SU-DHL-6 (cell line): ENCODE data around the gene PDE4D.
"Not testable (repeated sequence)": the region's sequence is repeated elsewhere in the genome, so short reads cannot be mapped to it uniquely, and the experiment has no call there.

Experiments
- H2AFZ ChIP-seq: fragments of 200-600 bp; sonication (generic); 2 replicates; pipeline ENCODE4 v1.6.1; 2014; ENCODE audit warnings: low read depth, mild to moderate bottlenecking, moderate library complexity, mixed read lengths, antibody characterized with exemption, low read length; ENCODE audit not compliant: severe bottlenecking
- H3F3A ChIP-seq: fragments of 200-600 bp; shearing (Covaris generic); 2 replicates; pipeline ENCODE4 v1.6.0; 2016; ENCODE audit warnings: antibody characterized with exemption, mild to moderate bottlenecking; ENCODE audit not compliant: insufficient read depth
- H3K27ac ChIP-seq: fragments of 200-600 bp; sonication (generic); 2 replicates; pipeline ENCODE4 v1.5.1; 2016; ENCODE audit warnings: low read depth, mild to moderate bottlenecking, low read length, moderate library complexity, mixed read lengths
- H3K27me3 ChIP-seq: fragments of 200-600 bp; sonication (generic), shearing (Covaris generic); 2 replicates; pipeline ENCODE4 v1.6.0; 2014; ENCODE audit warnings: mild to moderate bottlenecking, low read length
- H3K36me3 ChIP-seq: fragments of 200-600 bp; sonication (generic); 2 replicates; pipeline ENCODE4 v1.6.1; 2014; ENCODE audit warnings: mild to moderate bottlenecking, low read length, mixed read lengths
- H3K4me2 ChIP-seq: fragments of 300-600, 200-600 bp; shearing (Covaris generic), sonication (generic); 2 replicates; pipeline ENCODE4 v1.6.0; 2014; ENCODE audit warnings: low read length, low read depth, mild to moderate bottlenecking; ENCODE audit not compliant: poor library complexity, severe bottlenecking
- H3K4me3 ChIP-seq: fragments of 200-600 bp; sonication (generic); 2 replicates; pipeline ENCODE4 v1.5.1; 2014; ENCODE audit warnings: antibody characterized with exemption, low read length, mild to moderate bottlenecking, mixed read lengths; ENCODE audit not compliant: insufficient read depth, poor library complexity, severe bottlenecking
- H3K79me2 ChIP-seq: fragments of 200-600 bp; sonication (generic); 2 replicates; pipeline ENCODE4 v1.6.1; 2014; ENCODE audit warnings: mild to moderate bottlenecking, low read length, moderate library complexity; ENCODE audit not compliant: insufficient read depth
- H3K9ac ChIP-seq: fragments of 200-600 bp; sonication (generic); 2 replicates; pipeline ENCODE4 v1.7.0; 2014; ENCODE audit warnings: mild to moderate bottlenecking, low read length
- H3K9me2 ChIP-seq: fragments of 200-600 bp; sonication (generic); replicated peaks from 2 replicates; pipeline ENCODE4 v1.6.1; 2014; ENCODE audit warnings: low read length; ENCODE audit not compliant: insufficient read depth
- H3K9me3 ChIP-seq: fragments of 200-600 bp; sonication (generic); 2 replicates; pipeline ENCODE4 v1.6.1; 2014; ENCODE audit warnings: low read length, mixed read lengths; ENCODE audit not compliant: insufficient read depth
- H4K20me1 ChIP-seq: fragments of 200-600 bp; sonication (generic); 2 replicates; pipeline ENCODE4 v1.6.1; 2014; ENCODE audit warnings: low read depth, mild to moderate bottlenecking, antibody characterized with exemption, low read length, moderate library complexity, mixed read lengths
- EZH2phosphoT487 ChIP-seq: fragments of 200-600 bp; sonication (generic), shearing (Covaris generic); conservative IDR thresholded peaks from 2 replicates; pipeline ENCODE4 v1.6.1; 2018; ENCODE audit warnings: mild to moderate bottlenecking, antibody characterized with exemption, low read length, moderate library complexity, mixed read lengths
- TF ChIP-seq, protein P1 (sequence below): fragments of 200-600 bp; sonication (generic); IDR thresholded peaks from one replicate; pipeline ENCODE4 v1.5.1; 2017; ENCODE audit warnings: antibody characterized with exemption, mild to moderate bottlenecking, low read length, moderate library complexity; ENCODE audit not compliant: insufficient read depth, poor library complexity, severe bottlenecking

PDE4D gene

DNA sequence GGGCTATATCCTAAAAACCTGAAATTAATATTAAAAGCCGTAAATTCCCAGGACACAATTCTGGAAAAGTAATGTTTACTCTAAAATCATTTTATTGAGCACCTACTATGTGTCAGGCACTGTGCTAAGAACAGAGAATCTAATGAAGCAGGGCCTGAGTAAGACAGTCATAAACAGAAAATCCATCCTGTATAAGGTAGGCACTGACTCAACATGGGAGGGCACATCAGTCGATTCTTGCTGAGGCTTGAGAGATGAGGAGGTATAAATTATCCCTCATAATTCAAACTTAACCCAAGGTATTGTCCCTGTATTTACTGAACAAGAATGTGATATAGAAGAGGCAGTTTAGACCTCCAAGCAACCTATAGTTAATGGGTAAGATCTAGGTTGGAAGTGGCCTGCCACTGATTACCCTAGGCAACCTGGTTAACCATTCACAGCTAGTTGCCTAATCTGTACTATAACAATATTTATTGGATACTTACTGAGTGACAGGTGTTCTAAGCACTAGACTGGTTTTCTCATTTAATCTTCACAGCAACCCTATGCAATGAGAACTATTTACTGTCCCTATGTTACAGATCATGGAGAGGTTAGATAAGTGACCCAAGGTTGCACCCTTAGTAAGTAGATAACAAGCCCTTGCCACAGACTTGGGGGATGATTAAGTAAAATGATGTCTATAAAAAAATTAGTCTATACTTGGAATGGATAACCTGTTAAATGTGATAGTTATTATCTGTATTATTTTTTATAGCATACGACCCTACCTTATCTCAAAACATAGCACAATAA is 317.7 kb downstream of the PDE4D start:
- Histone ChIP-seq H3K9me3 (no peaks in the 10 kb centered on the region), H3F3A (no peaks in the 10 kb centered on the region), H2AFZ (no peak overlapping the region), H3K36me3 (no peaks in the 10 kb centered on the region), H3K4me3 (no peak overlapping the region), H3K27ac (no peak overlapping the region), H3K27me3 (no peaks in the 10 kb centered on the region), H3K4me2 (no peak overlapping the region), H4K20me1 (no peaks in the 10 kb centered on the region), H3K79me2 (no peaks in the 10 kb centered on the region), H3K9me2 (no peaks in the 10 kb centered on the region), H3K9ac (no peak overlapping the region)
- TF ChIP-seq, protein P1, sequence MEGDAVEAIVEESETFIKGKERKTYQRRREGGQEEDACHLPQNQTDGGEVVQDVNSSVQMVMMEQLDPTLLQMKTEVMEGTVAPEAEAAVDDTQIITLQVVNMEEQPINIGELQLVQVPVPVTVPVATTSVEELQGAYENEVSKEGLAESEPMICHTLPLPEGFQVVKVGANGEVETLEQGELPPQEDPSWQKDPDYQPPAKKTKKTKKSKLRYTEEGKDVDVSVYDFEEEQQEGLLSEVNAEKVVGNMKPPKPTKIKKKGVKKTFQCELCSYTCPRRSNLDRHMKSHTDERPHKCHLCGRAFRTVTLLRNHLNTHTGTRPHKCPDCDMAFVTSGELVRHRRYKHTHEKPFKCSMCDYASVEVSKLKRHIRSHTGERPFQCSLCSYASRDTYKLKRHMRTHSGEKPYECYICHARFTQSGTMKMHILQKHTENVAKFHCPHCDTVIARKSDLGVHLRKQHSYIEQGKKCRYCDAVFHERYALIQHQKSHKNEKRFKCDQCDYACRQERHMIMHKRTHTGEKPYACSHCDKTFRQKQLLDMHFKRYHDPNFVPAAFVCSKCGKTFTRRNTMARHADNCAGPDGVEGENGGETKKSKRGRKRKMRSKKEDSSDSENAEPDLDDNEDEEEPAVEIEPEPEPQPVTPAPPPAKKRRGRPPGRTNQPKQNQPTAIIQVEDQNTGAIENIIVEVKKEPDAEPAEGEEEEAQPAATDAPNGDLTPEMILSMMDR: no peak
- no peak for TF ChIP-seq EZH2phosphoT487

DNA sequence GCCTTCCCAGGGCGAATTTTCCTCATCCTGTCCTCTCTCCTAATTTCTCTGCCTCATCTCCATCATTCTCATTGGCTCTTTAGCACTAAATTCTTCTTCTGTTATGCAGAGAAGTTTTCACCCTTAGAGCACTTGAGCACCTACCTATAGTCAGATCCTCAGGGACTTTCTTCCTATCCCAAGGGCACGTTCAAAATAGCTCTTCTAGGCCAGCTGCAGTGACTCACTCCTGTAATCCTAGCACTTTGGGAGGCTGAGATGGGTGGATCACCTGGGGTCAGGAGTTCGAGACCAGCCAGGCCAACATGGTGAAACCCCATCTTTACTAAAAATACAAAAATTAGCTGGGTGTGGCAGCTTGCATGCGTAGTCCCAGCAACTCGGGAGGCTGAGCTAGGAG is 320.0 kb downstream of the PDE4D start:
- H3K36me3 ChIP-seq, H3K27me3 ChIP-seq, H3K79me2 ChIP-seq, H3F3A ChIP-seq, H3K9ac ChIP-seq, H4K20me1 ChIP-seq, H3K4me3 ChIP-seq, H2AFZ ChIP-seq, H3K9me3 ChIP-seq, H3K4me2 ChIP-seq, H3K27ac ChIP-seq, H3K9me2 ChIP-seq: not testable (repeated sequence)

DNA sequence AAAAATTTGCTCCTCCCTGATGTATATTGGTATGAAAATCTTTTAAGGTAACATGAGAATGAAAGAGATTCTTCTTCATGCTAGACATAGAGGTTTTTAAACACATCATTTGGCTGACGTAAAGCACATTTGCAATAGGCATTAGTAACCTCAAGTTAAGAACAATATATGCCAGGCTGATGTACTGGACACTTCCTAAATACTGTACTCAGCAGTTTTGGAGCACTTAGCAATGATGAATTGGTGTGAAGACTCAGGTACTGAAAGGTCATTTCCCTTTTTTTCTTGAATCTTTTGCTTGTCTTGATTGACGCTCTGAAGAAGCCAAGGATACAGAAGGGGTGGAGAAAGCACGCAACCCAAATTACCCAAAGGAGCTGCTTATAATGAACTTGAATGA is 322.5 kb downstream of the PDE4D start:
- no peak overlapping the region for H3K27ac ChIP-seq
- H3K4me3 ChIP-seq: no peak overlapping the region
- no peaks in the 10 kb centered on the region for H3F3A ChIP-seq
- H3K27me3 ChIP-seq: no peaks in the 10 kb centered on the region
- H2AFZ ChIP-seq: no peak overlapping the region
- TF ChIP-seq EZH2phosphoT487: no peak
- TF ChIP-seq, protein P1: no peak
- H3K4me2 ChIP-seq: no peak overlapping the region
- H3K9ac ChIP-seq: no peak overlapping the region
- no peaks in the 10 kb centered on the region for H3K9me3 ChIP-seq
- no peaks in the 10 kb centered on the region for H4K20me1 ChIP-seq
- no peaks in the 10 kb centered on the region for H3K9me2 ChIP-seq
- H3K36me3 ChIP-seq: no peaks in the 10 kb centered on the region
- no peaks in the 10 kb centered on the region for H3K79me2 ChIP-seq

DNA sequence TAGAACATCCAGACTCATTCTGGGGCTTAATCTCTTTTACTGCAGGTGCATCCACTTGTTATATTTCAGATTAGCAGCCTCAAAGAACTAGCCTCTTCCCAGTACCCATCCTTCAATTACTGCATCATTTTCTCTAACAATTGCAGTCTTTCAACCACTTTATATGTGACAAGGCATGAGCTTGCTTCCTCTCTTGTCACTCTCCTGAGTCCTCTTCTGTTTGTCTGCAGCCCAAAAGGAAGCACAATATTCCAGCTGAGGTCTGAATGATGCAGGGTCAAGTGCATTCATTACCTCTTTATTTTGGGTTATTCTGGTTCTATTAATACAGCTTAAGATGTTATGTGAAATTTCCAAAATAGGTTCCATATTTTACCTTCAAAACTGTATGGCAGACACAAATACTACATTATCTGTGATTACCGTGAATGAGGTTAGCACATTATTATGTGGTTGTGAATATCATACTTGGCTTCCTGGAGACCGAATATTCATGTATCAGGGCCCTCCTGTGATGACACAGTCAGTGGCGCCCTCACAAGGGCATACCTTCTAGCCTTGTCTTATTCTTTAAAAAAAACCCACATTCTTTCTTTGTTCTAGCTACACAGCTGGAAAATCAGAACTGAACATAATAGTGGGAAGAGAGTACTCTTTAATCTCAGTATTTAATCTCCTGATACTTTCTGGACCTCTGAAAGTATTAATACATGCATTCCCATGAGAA is 323.8 kb downstream of the PDE4D start:
- H3K9me3 ChIP-seq: no peaks in the 10 kb centered on the region
- H3K9ac ChIP-seq: no peak overlapping the region
- H3K36me3 ChIP-seq: no peaks in the 10 kb centered on the region
- no peak overlapping the region for H2AFZ ChIP-seq
- no peaks in the 10 kb centered on the region for H3F3A ChIP-seq
- H3K27ac ChIP-seq: no peak overlapping the region
- H3K27me3 ChIP-seq: no peaks in the 10 kb centered on the region
- no peaks in the 10 kb centered on the region for H3K79me2 ChIP-seq
- H3K4me2 ChIP-seq: no peak overlapping the region
- H3K9me2 ChIP-seq: no peaks in the 10 kb centered on the region
- no peak overlapping the region for H3K4me3 ChIP-seq
- H4K20me1 ChIP-seq: no peaks in the 10 kb centered on the region
- no peak for TF ChIP-seq EZH2phosphoT487
